HG03469 (cell line): ENCODE data around the gene PRDM16.

Experiments
- ATAC-seq: cut with Tn5 transposase; IDR thresholded peaks from one replicate; pipeline ENCODE4 v1.9.1; 2021; ENCODE audit warnings: mild to moderate bottlenecking, moderate library complexity, moderate number of reproducible peaks; ENCODE audit not compliant: unreplicated experiment

PRDM16 gene

DNA sequence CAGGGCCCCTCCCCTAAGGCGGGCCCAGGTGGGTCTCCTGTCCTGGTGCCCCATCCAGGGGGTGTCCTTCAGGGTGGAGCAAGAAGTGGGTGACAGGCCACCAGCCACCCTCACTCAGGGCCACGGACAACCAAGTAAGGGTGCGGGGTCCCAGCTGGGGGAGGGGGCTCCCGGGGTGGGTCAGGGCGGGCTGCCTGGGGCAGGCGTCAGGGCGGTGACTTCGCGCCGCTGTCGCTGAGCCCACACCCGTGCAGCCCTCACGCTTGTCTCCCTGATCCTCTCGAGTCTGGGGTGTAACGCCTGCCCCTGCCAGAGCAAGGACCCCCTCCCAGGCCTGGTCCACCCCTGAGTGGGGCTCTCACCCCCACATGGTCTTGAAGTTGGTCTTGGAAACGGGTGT lies 407.7 kb downstream of the PRDM16 start:
- no peak for ATAC-seq

DNA sequence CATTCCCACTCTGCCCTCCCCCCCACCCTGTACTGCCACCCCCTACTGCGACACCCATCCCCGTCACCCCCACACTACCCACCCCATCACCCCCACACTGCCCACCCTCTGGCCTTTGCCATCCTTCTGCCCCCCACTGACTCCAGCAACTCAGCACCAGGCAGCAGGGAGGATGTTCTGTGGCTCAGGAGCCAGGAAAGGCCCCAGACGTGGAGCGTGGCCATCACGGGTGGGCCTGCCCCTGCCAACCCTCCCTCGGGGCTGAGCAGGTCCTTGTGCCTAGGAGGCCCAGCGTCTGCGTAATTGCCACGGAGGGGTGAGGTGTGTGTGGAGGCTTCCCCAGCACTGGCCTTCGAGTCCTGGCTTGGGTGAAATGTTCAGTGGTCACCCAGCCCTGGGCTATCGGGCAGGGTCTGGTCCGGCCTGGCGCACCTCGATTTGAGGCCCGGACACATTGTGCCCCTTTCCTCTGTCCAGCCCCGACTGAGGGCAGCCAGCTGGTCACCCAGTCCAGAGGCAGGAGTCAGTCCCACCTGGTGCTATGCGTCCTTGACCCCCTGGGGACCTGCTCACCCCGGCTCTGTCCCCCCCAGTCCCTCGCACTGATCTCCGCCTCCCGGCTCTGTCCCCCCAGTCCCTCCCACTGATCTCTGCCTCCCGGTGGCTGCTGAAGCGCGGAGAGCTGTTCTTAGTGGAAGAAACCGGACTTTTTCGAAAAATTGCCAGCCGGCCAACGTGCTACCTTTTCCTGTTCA lies 408.4 kb downstream of the PRDM16 start:
- no peak for ATAC-seq

DNA sequence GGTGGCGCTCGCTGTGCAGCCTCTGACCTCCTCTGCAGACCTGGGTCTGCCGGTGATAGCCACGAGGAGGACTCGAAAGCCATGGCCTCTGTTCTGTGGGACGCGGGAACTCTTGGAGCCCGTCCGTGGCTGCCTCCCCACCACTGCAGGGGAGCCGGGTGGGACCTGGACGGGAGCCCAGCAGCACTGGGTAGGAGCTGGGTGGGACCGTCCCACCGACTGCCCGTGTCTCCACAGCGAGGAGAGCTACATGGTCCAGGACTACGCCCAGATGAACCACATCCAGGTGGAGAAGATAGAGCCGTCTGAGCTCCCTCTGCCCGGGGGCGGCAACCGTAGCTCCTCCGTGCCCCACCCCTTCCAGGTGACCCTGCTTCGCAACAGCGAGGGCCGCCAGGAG lies 409.2 kb downstream of the PRDM16 start:
- ATAC-seq, result no peak

DNA sequence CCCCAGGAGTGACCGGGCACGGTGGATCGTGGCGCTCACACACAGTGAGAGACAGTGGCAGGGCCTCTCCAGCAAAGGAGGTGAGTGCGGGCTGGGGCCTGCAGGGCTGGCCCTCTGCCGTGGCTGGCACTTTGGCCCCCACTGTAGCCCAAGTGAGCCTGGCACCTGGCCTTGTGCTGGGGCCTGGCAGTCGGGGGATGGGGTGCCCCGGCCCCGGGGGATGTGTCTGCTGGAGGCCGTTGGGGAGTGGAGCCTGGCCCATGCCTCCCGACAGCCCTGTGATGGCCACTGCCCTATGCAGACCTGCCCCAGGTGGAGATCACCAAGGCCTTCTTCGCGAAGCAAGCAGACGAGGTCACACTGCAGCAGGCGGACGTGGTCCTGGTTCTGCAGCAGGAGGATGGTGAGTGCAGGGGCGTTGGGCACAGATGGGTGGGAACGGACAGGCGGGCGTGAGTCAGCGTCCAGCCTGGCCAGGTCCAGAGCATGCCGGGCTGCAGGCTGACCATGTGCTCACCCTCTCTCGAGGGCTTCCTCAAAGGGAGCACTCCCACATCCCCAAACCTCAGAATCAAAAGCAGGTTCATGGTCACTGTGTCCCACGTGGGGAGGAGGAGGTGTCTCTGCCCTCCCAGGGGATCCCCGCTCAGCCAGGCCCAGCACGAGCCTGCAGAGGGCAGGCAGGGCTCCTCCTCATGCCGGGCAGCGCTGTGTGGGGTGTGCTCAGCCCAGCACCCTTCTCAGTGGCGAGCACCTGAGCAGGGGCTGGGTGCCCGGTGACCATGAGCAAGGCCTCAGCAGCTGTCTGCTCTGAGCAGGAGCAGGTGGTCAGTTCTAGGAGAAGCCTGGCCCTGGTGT lies 410.7 kb downstream of the PRDM16 start:
- ATAC-seq, result no peak

DNA sequence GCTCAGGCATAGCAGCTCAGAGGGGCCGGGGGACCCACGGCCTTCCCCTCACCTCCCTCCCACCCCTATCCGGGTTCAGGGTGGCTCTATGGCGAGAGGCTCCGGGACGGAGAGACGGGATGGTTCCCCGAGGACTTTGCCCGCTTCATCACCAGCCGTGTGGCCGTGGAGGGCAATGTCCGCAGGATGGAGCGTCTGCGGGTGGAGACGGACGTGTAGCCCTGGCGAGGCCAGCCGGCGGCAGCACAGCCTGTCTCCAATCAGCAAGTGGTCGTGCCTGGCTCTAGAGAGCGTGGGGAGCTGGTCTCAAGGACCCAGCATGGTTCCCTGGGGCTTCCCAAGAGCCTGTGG lies 411.3 kb downstream of the PRDM16 start:
- ATAC-seq, result no peak

DNA sequence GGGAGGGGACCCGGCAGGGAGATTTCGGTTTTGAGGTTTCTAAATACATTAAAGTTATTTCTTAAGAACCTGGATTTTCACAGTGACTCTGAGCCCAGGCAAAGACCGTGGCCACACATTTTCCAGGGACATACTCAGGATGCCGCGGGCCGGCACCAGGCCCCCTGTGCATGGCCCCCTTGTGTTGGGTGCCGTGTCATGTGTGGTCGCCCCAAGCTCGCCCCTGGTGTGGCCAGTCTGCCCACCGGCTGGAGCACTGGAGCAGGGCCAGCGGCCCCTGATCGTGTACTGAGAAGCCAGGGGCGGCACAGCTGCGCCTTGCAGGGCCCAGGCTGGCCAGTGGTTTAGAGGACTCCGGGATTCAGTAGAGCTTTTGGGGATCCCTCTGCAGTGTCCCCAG lies 412.0 kb downstream of the PRDM16 start:
- ATAC-seq, result no peak

DNA sequence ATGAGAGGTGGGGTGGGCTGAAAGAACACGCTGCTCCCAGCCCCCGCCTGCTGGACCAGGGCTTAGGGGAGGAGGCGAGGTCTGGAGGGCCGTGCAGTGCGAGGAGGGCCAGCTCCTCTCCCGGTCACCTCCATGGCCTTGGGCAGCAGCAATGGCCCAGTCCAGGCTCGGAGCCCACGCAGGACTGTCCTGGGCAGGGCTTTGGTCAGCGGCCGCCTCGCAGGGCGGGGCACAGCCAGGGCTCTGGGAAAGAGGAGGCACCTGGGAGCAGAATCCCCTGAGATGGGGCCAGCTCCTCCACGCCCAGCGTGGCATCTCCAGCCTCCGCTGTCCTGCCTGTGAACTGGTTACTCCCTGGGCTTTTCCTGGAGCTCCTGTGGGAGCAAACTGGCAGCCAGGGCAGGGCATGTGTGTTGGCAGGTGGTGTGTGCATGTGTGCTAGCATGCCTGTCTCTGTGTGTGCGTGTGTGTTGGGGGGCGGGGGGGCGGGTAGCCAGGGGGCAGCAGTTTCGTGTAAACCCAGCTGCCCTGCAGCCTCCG lies 412.9 kb downstream of the PRDM16 start:
- ATAC-seq, result no peak

DNA sequence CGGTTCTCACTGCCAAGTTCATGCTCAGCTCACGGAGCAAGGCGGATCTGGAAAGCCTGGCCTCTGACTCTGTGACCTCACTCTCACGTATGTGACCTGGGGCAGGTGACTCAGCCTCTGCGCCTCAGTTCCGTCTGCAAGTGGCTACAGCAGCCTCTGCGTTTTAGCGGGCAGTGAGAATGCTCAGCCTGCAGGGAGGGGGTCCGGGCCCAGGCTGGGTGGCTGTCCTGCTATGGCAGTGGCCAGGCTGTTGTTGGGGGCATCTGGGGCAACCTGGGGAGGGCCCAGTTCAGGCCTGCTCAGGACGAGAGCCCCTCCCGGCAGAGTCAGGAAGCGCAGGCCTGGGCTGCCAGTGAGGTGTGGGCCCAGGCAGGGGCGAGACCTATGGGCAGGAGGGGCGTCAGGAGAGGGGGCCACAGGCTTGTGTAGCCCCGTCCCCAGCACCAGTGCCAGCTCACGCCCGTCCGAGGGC lies 413.4 kb downstream of the PRDM16 start:
- no peak for ATAC-seq

DNA sequence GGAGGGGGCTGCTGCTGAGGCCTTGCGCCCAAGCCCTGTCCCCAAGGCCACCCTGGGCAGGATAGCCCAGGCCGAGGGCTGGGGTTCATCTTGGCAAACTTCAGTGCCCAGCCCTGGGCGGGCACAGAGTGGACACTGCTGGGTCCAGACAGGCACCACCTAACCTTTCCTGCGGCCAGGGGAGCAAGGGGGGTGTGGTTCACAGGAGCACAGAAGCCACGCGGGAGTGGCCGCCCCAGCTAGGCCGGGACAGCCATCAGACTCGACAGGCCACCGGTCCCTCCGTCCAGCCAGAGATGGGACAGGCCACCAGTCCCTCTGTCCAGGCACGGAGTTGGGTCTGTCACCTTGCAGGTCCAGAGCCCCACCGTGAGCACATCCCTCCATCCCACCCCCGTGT lies 414.4 kb downstream of the PRDM16 start:
- no peak for ATAC-seq

DNA sequence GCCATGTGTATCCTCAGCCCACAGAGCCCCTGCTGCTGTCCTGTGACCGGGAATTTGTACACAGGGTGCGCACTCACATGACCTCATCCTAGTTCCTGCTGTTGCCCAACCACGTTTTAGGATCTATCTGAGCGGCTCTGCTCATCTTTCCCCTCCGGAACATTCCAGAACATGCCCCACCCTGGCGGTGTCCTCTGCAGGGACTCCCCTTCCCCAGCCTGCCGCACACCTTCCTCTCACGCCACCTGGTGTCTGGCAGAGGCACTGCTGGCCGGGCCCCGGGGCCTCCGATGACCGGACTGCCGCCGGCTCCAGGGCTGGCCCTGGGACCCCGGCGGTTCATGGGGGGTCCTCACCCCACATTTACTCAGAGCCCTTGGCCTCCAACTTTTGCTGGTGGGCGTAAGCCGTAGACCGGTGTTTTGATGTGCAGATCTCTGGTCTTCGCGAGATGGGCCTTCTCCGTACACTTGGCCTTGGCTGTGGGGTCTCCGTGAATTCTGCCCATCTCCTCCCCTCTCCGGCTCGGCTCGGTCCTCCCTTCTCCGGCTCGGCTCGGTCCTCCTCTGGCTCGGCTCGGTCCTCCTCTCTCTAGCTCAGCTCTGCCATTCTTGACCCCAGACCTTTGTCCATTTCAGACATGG lies 414.9 kb downstream of the PRDM16 start:
- no peak for ATAC-seq

DNA sequence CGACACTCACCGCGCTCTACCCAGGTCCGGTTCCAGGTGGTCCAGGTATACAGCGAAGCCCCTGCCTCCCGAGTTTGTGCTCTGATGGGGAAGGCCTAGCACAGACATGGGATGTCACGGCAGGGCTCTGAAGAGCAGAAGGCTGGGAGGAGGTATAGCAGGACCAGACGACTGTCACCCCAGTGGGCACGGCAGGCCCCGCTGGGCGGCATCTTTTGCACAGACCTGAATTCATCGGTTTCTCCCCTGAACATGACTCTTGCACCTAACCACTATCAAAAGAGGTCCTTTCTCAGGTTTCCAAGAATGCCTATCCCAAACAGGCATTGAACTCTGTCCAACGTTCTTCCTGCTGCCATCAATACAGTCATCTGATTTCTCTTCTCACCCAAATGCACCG lies 416.0 kb downstream of the PRDM16 start:
- no peak for ATAC-seq
